Measurements from ENCODE around the gene OGDH.
"Not testable (repeated sequence)": the region's sequence is repeated elsewhere in the genome, so short reads cannot be mapped to it uniquely, and the experiment has no call there.

Gene OGDH

GRCh38 chr7:44732971-44733370, 126.5 kb downstream of the OGDH start:
- not testable (repeated sequence) for H3K36me3 ChIP-seq (ENCODE audit: control insufficient read depth, insufficient read depth, low read length); H3K4me1 ChIP-seq (ENCODE audit: control insufficient read depth, insufficient read depth, low read length); H3K27ac ChIP-seq (ENCODE audit: low read depth, low read length); H3K9ac ChIP-seq (ENCODE audit: low read length); H3K4me3 ChIP-seq (ENCODE audit: low read depth, low read length); H3K9me3 ChIP-seq (ENCODE audit: control insufficient read depth, insufficient read depth, low read depth, low read length); H3K27me3 ChIP-seq (ENCODE audit: control insufficient read depth, insufficient read depth, low read length)

GRCh38 chr7:44733708-44734481, 127.5 kb downstream of the OGDH start:
- Histone ChIP-seq H3K27me3 (ENCODE audit: control insufficient read depth, insufficient read depth, low read length) (no peaks in the 10 kb centered on the region), H3K4me3 (ENCODE audit: low read depth, low read length) (no peak overlapping the region), H3K9ac (ENCODE audit: low read length) (no peak overlapping the region), H3K36me3 (ENCODE audit: control insufficient read depth, insufficient read depth, low read length) (no peaks in the 10 kb centered on the region), H3K9me3 (ENCODE audit: control insufficient read depth, insufficient read depth, low read depth, low read length) (no peaks in the 10 kb centered on the region), H3K27ac (ENCODE audit: low read depth, low read length) (no peak overlapping the region), H3K4me1 (ENCODE audit: control insufficient read depth, insufficient read depth, low read length) (no peaks in the 10 kb centered on the region)

GRCh38 chr7:44735403-44736165, 129.2 kb downstream of the OGDH start:
- Histone ChIP-seq H3K4me3 (ENCODE audit: low read depth, low read length) (no peak overlapping the region), H3K4me1 (ENCODE audit: control insufficient read depth, insufficient read depth, low read length) (no peaks in the 10 kb centered on the region), H3K9ac (ENCODE audit: low read length) (no peak overlapping the region)

DNA sequence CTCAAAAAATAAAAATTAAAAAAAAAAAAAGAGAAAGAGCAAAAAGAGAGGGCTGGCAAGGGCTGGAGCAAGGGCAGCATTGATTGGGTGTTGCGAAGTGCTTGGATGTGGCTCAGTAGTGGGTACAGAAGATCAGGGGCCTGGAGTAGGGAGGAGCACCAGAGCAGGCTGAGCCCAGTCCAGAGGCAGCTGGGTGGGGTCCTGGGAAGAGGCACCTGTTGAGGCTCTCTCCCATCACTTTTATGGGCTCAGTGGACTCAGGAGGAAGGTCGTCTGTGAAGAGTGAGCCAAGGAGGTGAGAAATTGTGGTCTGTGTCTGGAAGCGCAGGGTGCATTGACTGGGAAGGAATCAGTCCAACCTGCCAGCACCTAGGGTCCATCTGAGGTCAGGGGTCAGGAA, 130.5 kb downstream of the OGDH start:
- H3K4me3 ChIP-seq (ENCODE audit: low read depth, low read length), result no peak overlapping the region
- no peak overlapping the region for H3K27ac ChIP-seq (ENCODE audit: low read depth, low read length)
- H3K36me3 ChIP-seq (ENCODE audit: control insufficient read depth, insufficient read depth, low read length), result no peaks in the 10 kb centered on the region
- H3K4me1 ChIP-seq (ENCODE audit: control insufficient read depth, insufficient read depth, low read length), result no peaks in the 10 kb centered on the region
- H3K9me3 ChIP-seq (ENCODE audit: control insufficient read depth, insufficient read depth, low read depth, low read length), result no peaks in the 10 kb centered on the region
- H3K9ac ChIP-seq (ENCODE audit: low read length), result no peak overlapping the region
- H3K27me3 ChIP-seq (ENCODE audit: control insufficient read depth, insufficient read depth, low read length), result no peaks in the 10 kb centered on the region

More at GRCh38 chr7:44735403-44736165, 129.2 kb downstream of the OGDH start:
- Histone ChIP-seq H3K36me3 (ENCODE audit: control insufficient read depth, insufficient read depth, low read length) (no peaks in the 10 kb centered on the region), H3K27me3 (ENCODE audit: control insufficient read depth, insufficient read depth, low read length) (no peaks in the 10 kb centered on the region), H3K9me3 (ENCODE audit: control insufficient read depth, insufficient read depth, low read depth, low read length) (no peaks in the 10 kb centered on the region), H3K27ac (ENCODE audit: low read depth, low read length) (no peak overlapping the region)

GRCh38 chr7:44738051-44738723, 131.8 kb downstream of the OGDH start:
- Histone ChIP-seq H3K4me3 (ENCODE audit: low read depth, low read length) (no peak overlapping the region), H3K27me3 (ENCODE audit: control insufficient read depth, insufficient read depth, low read length) (no peaks in the 10 kb centered on the region), H3K4me1 (ENCODE audit: control insufficient read depth, insufficient read depth, low read length) (no peaks in the 10 kb centered on the region), H3K9me3 (ENCODE audit: control insufficient read depth, insufficient read depth, low read depth, low read length) (no peaks in the 10 kb centered on the region), H3K27ac (ENCODE audit: low read depth, low read length) (no peak overlapping the region), H3K9ac (ENCODE audit: low read length) (no peak overlapping the region), H3K36me3 (ENCODE audit: control insufficient read depth, insufficient read depth, low read length) (no peaks in the 10 kb centered on the region)

- Histone ChIP-seq H3K4me1 (ENCODE audit: control insufficient read depth, insufficient read depth, low read length) (no peaks in the 10 kb centered on the region), H3K9me3 (ENCODE audit: control insufficient read depth, insufficient read depth, low read depth, low read length) (no peaks in the 10 kb centered on the region)
These were observed 132.6 kb downstream of the OGDH start for GRCh38 chr7:44738876-44739665.

DNA sequence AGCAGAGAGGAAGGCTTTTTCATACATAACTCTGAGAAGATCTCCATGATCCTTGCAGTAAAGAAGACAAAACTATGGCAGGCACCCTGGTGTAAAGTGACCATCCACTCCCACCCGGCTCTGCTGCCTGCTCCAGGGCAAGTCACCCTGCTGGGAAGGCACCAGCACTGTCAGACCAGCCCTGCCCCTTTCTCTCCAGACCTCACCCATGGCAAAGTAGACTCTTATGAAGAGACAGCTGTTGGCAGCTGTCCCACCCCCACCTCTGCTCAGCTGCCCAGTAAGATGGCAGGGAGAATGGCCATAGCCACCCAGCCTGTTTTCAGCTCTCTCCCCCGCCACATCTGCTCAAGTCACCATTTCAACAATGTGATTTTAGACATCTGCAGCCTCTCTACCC, 133.6 kb downstream of the OGDH start:
- no peak overlapping the region for H3K27ac ChIP-seq (ENCODE audit: low read depth, low read length)
- H3K9me3 ChIP-seq (ENCODE audit: control insufficient read depth, insufficient read depth, low read depth, low read length), result no peaks in the 10 kb centered on the region
- H3K9ac ChIP-seq (ENCODE audit: low read length), result no peak overlapping the region
- H3K27me3 ChIP-seq (ENCODE audit: control insufficient read depth, insufficient read depth, low read length), result no peaks in the 10 kb centered on the region
- no peaks in the 10 kb centered on the region for H3K36me3 ChIP-seq (ENCODE audit: control insufficient read depth, insufficient read depth, low read length)
- H3K4me3 ChIP-seq (ENCODE audit: low read depth, low read length), result no peak overlapping the region
- H3K4me1 ChIP-seq (ENCODE audit: control insufficient read depth, insufficient read depth, low read length), result no peaks in the 10 kb centered on the region

More at GRCh38 chr7:44738876-44739665, 132.6 kb downstream of the OGDH start:
- Histone ChIP-seq H3K27ac (ENCODE audit: low read depth, low read length) (no peak overlapping the region), H3K27me3 (ENCODE audit: control insufficient read depth, insufficient read depth, low read length) (no peaks in the 10 kb centered on the region), H3K9ac (ENCODE audit: low read length) (no peak overlapping the region), H3K4me3 (ENCODE audit: low read depth, low read length) (no peak overlapping the region), H3K36me3 (ENCODE audit: control insufficient read depth, insufficient read depth, low read length) (no peaks in the 10 kb centered on the region)

- H3K4me3 ChIP-seq (ENCODE audit: low read depth, low read length), result no peak overlapping the region
- no peaks in the 10 kb centered on the region for H3K9me3 ChIP-seq (ENCODE audit: control insufficient read depth, insufficient read depth, low read depth, low read length)
- no peak overlapping the region for H3K27ac ChIP-seq (ENCODE audit: low read depth, low read length)
- H3K4me1 ChIP-seq (ENCODE audit: control insufficient read depth, insufficient read depth, low read length), result peaks cover 6% of the 10 kb centered on the region
- no peaks in the 10 kb centered on the region for H3K27me3 ChIP-seq (ENCODE audit: control insufficient read depth, insufficient read depth, low read length)
- H3K36me3 ChIP-seq (ENCODE audit: control insufficient read depth, insufficient read depth, low read length), result no peaks in the 10 kb centered on the region
- H3K9ac ChIP-seq (ENCODE audit: low read length), result no peak overlapping the region
These were observed 137.3 kb downstream of the OGDH start for GRCh38 chr7:44743750-44744149.

GRCh38 chr7:44748045-44748947, 141.9 kb downstream of the OGDH start, which contains the start of gene ZMIZ2:
ZMIZ2 (plus strand) TSS chr7:44748847; CDS start chr7:44756250, 7,403 bp downstream.
- H3K9ac ChIP-seq (ENCODE audit: low read length), result peak within 1 kb of the TSS; percentile 81
- peaks cover 13% of the 10 kb centered on the region; the same call in 1 of the 2 replicates for H3K36me3 ChIP-seq (ENCODE audit: control insufficient read depth, insufficient read depth, low read length)
- peak within 1 kb of the TSS; percentile 68; the same call in 1 of the 2 replicates for H3K27ac ChIP-seq (ENCODE audit: low read depth, low read length)
- H3K4me1 ChIP-seq (ENCODE audit: control insufficient read depth, insufficient read depth, low read length), result peaks cover 24% of the 10 kb centered on the region
- H3K9me3 ChIP-seq (ENCODE audit: control insufficient read depth, insufficient read depth, low read depth, low read length), result no peaks in the 10 kb centered on the region
- H3K4me3 ChIP-seq (ENCODE audit: low read depth, low read length), result peak within 1 kb of the TSS; percentile 98
- no peaks in the 10 kb centered on the region for H3K27me3 ChIP-seq (ENCODE audit: control insufficient read depth, insufficient read depth, low read length)
